ENCODE results near the gene LAMA4.

GRCh38 chr6:112266331-112266730 lies 12.0 kb upstream of the LAMA4 start:
- TF ChIP-seq CTCF (IDR thresholded peaks at IDR 0.05) (no peak), ZFX (IDR thresholded peaks at IDR 0.05; ENCODE audit: borderline replicate concordance) (no peak)
